ENCODE measurements around the gene MPPED2.

Gene MPPED2

DNA sequence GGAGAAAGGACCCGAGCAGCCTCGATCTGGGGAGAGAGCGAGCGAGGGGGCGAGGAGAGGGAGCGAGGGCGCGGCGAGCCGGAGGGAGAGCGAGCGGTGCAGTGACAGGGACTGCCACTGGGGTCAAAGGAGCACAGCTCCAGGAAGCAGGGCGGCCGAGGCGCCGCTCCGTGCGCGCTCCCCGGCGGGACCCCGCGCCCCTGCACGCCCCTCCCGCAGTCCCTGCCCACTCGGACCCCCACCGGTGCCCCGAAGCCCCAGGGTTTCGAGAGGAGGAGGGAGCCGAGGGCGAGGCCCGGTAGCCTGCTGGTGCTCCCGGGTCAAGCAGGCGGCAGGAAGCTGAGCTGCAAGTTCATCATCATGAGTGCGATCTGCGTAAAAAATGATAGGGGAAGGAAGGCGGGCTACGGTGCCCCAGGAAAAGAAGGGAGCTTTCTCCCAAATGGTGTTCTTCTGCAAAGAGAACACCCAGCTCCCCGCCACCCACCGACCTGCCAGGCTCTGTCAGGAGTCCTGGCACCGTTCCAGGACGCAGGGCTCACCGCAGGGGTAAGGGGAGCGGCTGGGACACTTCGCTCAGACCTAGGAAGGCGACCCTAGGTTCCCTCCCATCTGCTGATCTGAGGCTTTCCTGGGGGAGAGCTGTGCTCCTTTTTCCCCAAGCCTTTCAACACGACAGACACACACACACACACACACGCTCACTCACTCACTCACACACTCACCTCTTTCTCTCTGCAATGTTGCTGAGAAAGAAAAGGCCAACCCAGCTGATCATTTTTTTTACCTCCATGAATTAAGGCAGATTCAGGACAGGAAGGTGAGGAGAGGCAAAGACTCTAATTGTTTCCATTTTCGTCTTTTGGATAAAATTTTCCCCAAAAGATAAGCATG, at the start of gene MPPED2:
Gene MPPED2 (minus strand): TSS at position 103 of the 894 bp plus-strand sequence. CDS start 5,980 bp downstream, outside the sequence.
- TF ChIP-seq ZFX (IDR thresholded peaks at IDR 0.05), result no peak
- TF ChIP-seq, protein P1, sequence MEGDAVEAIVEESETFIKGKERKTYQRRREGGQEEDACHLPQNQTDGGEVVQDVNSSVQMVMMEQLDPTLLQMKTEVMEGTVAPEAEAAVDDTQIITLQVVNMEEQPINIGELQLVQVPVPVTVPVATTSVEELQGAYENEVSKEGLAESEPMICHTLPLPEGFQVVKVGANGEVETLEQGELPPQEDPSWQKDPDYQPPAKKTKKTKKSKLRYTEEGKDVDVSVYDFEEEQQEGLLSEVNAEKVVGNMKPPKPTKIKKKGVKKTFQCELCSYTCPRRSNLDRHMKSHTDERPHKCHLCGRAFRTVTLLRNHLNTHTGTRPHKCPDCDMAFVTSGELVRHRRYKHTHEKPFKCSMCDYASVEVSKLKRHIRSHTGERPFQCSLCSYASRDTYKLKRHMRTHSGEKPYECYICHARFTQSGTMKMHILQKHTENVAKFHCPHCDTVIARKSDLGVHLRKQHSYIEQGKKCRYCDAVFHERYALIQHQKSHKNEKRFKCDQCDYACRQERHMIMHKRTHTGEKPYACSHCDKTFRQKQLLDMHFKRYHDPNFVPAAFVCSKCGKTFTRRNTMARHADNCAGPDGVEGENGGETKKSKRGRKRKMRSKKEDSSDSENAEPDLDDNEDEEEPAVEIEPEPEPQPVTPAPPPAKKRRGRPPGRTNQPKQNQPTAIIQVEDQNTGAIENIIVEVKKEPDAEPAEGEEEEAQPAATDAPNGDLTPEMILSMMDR (conservative IDR thresholded peaks at IDR 0.05), result peak; percentile 39
- H3K27ac ChIP-seq, result no peak within 1 kb of the TSS

GRCh38 chr11:30635401-30635989, 49.3 kb upstream of the MPPED2 start:
- TF ChIP-seq ZFX (IDR thresholded peaks at IDR 0.05), result no peak
- TF ChIP-seq, protein P1 (conservative IDR thresholded peaks at IDR 0.05), result no peak
- H3K27ac ChIP-seq, result no peak overlapping the region

GRCh38 chr11:30631148-30631547, 45.0 kb upstream of the MPPED2 start:
- no peak overlapping the region for H3K27ac ChIP-seq
- TF ChIP-seq, protein P1 (conservative IDR thresholded peaks at IDR 0.05), result no peak
- TF ChIP-seq ZFX (IDR thresholded peaks at IDR 0.05), result no peak

GRCh38 chr11:30619767-30620166, 33.6 kb upstream of the MPPED2 start:
- TF ChIP-seq, protein P1 (conservative IDR thresholded peaks at IDR 0.05), result no peak
- TF ChIP-seq ZFX (IDR thresholded peaks at IDR 0.05), result no peak
- H3K27ac ChIP-seq, result no peak overlapping the region

DNA sequence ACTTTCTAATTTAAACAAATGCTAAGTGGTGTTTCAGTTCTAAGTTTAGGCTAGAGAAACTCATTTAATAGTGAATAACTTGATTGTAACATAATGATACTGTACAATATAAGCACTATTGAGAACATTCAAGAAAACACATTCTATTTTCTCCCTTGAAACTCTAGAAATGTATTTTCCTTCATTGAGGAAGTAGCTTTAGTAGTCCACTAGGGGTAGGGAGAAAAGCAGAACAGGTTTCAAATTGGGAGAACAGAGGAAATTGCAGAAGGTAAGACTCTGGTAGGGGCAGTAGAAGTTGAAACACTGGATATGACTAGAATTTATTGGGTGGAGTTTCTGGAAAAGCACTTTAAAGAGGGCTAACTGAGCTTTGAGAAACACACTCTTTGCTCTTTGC, 31.6 kb upstream of the MPPED2 start:
- H3K27ac ChIP-seq, result no peak overlapping the region
- TF ChIP-seq, protein P1 (conservative IDR thresholded peaks at IDR 0.05), result no peak; the same call in 1 of the 2 replicates
- TF ChIP-seq ZFX (IDR thresholded peaks at IDR 0.05), result no peak

- no peak overlapping the region for H3K27ac ChIP-seq
- TF ChIP-seq, protein P1 (conservative IDR thresholded peaks at IDR 0.05), result no peak
- TF ChIP-seq ZFX (IDR thresholded peaks at IDR 0.05), result no peak
Measured at GRCh38 chr11:30610628-30611027, 24.5 kb upstream of the MPPED2 start.

DNA sequence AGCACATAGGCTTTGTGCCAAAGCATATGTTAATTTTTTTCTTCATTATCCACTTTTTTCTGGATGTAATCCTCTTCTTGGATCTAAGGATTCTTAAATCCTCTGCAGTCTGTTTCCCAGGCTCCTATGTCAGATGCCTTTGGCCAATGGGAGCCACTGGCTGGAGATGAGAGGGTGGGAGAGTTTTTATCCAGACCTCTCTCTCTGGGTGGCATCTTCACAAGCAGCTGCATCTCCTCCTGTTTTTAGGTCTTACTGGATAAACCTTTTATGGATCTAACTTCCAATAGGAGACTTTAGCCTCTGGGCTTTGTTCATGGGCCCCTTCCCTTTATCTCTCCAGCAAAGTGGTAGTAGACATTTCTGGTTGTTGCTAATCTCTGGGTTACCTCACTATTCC, 22.4 kb upstream of the MPPED2 start:
- no peak overlapping the region for H3K27ac ChIP-seq
- TF ChIP-seq ZFX (IDR thresholded peaks at IDR 0.05), result no peak
- TF ChIP-seq, protein P1 (conservative IDR thresholded peaks at IDR 0.05), result no peak
